HL-60 (cell line): ENCODE data around the gene ACVR1B.

Experiments used
- CTCF ChIP-seq: IDR thresholded peaks from one replicate; pipeline ENCODE4 v1.5.1; 2011; ENCODE audit warnings: low read length, control low read depth, inconsistent platforms; ENCODE audit not compliant: insufficient read depth
- GABPA ChIP-seq: IDR thresholded peaks from 2 replicates; pipeline ENCODE4 v1.6.1; 2012; ENCODE audit warnings: low read depth
- REST ChIP-seq: IDR thresholded peaks from 2 replicates; pipeline ENCODE4 v1.6.1; 2012; ENCODE audit warnings: low read depth; ENCODE audit not compliant: insufficient replicate concordance

GRCh38 chr12:51934080-51934479 lies 17.4 kb upstream of the ACVR1B start:
- TF ChIP-seq CTCF (no peak), GABPA (no peak), REST (no peak)
